ENCODE data around the gene PGM3.

DNA sequence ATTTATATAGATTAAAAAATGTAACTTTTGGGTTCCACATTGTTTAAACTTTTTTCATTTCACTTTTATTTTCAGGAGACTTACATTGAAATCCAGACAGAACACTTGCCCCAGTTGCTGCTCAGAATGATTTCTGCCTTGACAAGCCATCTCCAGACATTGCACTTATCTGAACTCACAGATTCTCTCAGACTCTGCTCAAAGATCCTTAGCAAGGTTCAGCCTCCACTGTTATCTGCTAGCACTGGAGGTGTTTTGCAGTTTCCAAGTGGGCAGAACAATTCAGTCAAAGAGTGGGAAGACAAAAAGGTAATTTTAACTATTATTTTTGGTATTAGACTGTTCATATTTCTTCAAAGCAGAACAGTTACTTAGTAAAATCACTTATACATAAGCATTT lies 67.6 kb downstream of the PGM3 start:
- TF ChIP-seq EZH2 (IDR thresholded peaks at IDR 0.05; ENCODE audit: low read length): no peak
- TF ChIP-seq, protein P1, sequence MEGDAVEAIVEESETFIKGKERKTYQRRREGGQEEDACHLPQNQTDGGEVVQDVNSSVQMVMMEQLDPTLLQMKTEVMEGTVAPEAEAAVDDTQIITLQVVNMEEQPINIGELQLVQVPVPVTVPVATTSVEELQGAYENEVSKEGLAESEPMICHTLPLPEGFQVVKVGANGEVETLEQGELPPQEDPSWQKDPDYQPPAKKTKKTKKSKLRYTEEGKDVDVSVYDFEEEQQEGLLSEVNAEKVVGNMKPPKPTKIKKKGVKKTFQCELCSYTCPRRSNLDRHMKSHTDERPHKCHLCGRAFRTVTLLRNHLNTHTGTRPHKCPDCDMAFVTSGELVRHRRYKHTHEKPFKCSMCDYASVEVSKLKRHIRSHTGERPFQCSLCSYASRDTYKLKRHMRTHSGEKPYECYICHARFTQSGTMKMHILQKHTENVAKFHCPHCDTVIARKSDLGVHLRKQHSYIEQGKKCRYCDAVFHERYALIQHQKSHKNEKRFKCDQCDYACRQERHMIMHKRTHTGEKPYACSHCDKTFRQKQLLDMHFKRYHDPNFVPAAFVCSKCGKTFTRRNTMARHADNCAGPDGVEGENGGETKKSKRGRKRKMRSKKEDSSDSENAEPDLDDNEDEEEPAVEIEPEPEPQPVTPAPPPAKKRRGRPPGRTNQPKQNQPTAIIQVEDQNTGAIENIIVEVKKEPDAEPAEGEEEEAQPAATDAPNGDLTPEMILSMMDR (optimal IDR thresholded peaks at IDR 0.05 in 1 of 3, IDR thresholded peaks at IDR 0.05 in 1 of 3, conservative IDR thresholded peaks at IDR 0.05 in 1 of 3; ENCODE audit: extremely low read depth in 1 of 3, insufficient read depth in 2 of 3, low read length in 3 of 3): no peak

All from keratinocyte (primary cell).